ENCODE results near the gene DHX40. TPM values are rescaled to one million over a fixed set of nuclear protein-coding genes. Genes with fewer than 3 reads are reported as not detected.

Gene DHX40
- total RNA-seq, 1 donor from 2014 or later, result 4.8 TPM

GRCh38 chr17:59525668-59526067 lies 39.7 kb upstream of the DHX40 start:
- TF ChIP-seq CTCF (IDR thresholded peaks at IDR 0.05), result no peak
- no peaks in the 10 kb centered on the region for H3K36me3 ChIP-seq
- DNase-seq (ENCODE audit: low spot score in 2 of 2), result no peak
- no peaks in the 10 kb centered on the region for H3K9me3 ChIP-seq
- H3K4me1 ChIP-seq, result peaks cover 0 to 4% of the 10 kb centered on the region in 2 donors
- no peak overlapping the region for H3K27ac ChIP-seq
- no peak overlapping the region for H3K4me3 ChIP-seq
- no peaks in the 10 kb centered on the region for H3K27me3 ChIP-seq
- intact Hi-C loops (cut with DNase I), result no loop called here

GRCh38 chr17:59526451-59526850 lies 39.0 kb upstream of the DHX40 start:
- no peak for DNase-seq (ENCODE audit: low spot score in 2 of 2)
- TF ChIP-seq CTCF (IDR thresholded peaks at IDR 0.05), result no peak
- no peaks in the 10 kb centered on the region for H3K36me3 ChIP-seq
- H3K4me3 ChIP-seq, result no peak overlapping the region
- no peaks in the 10 kb centered on the region for H3K27me3 ChIP-seq
- H3K27ac ChIP-seq, result no peak overlapping the region
- no peaks in the 10 kb centered on the region for H3K4me1 ChIP-seq
- no peaks in the 10 kb centered on the region for H3K9me3 ChIP-seq
- intact Hi-C loops (cut with DNase I), result no loop called here

- Histone ChIP-seq H3K27me3 (no peaks in the 10 kb centered on the region), H3K9me3 (no peaks in the 10 kb centered on the region), H3K27ac (no peak overlapping the region), H3K36me3 (no peaks in the 10 kb centered on the region), H3K4me1 (no peaks in the 10 kb centered on the region), H3K4me3 (no peak overlapping the region)
- TF ChIP-seq CTCF (IDR thresholded peaks at IDR 0.05), result no peak
- intact Hi-C loops (cut with DNase I), result no loop called here
- no peak for DNase-seq (ENCODE audit: low spot score in 2 of 2)
Measured at GRCh38 chr17:59527325-59527917, 38.0 kb upstream of the DHX40 start.

- no peak overlapping the region for H3K27ac ChIP-seq
- no peaks in the 10 kb centered on the region for H3K36me3 ChIP-seq
- no peaks in the 10 kb centered on the region for H3K27me3 ChIP-seq
- no peak for TF ChIP-seq CTCF (IDR thresholded peaks at IDR 0.05)
- no peak overlapping the region for H3K4me3 ChIP-seq
- intact Hi-C loops (cut with DNase I), result no loop called here
- no peaks in the 10 kb centered on the region for H3K9me3 ChIP-seq
- no peak for DNase-seq (ENCODE audit: low spot score in 2 of 2)
- H3K4me1 ChIP-seq, result no peaks in the 10 kb centered on the region
Measured at GRCh38 chr17:59527931-59528330, 37.5 kb upstream of the DHX40 start.

GRCh38 chr17:59530531-59530930 lies 34.9 kb upstream of the DHX40 start:
- intact Hi-C loops (cut with DNase I), result no loop called here
- no peaks in the 10 kb centered on the region for H3K4me1 ChIP-seq
- DNase-seq (ENCODE audit: low spot score in 2 of 2), result no peak
- no peak for TF ChIP-seq CTCF (IDR thresholded peaks at IDR 0.05)
- no peaks in the 10 kb centered on the region for H3K9me3 ChIP-seq
- H3K4me3 ChIP-seq, result no peak overlapping the region
- no peaks in the 10 kb centered on the region for H3K36me3 ChIP-seq
- H3K27ac ChIP-seq, result no peak overlapping the region
- H3K27me3 ChIP-seq, result no peaks in the 10 kb centered on the region

DNA sequence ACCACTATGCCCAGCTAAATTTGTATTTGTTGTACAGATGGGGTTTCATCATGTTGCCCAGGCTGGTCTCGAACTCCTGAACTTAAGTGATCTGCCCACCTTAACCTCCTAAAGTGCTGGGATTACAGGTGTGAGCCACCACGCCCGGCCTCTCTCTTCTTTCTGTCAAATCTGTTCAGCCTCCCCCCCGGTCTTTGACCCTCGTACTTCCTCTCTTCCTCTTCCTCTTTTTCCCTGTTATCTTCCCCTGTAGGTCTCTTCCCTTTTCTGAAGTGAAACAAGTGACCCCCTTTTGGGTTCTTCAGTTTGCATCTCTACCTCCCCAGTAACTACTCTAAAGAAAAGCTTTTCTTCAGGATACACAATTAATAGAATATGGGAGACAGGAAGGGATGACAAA lies 31.7 kb upstream of the DHX40 start:
- H3K27ac ChIP-seq, result no peak overlapping the region
- H3K4me1 ChIP-seq, result no peaks in the 10 kb centered on the region
- no peak for DNase-seq (ENCODE audit: low spot score in 2 of 2)
- intact Hi-C loops (cut with DNase I), result no loop called here
- TF ChIP-seq CTCF (IDR thresholded peaks at IDR 0.05), result no peak
- H3K36me3 ChIP-seq, result no peaks in the 10 kb centered on the region
- no peak overlapping the region for H3K4me3 ChIP-seq
- H3K9me3 ChIP-seq, result no peaks in the 10 kb centered on the region
- no peaks in the 10 kb centered on the region for H3K27me3 ChIP-seq

Data from ascending aorta (tissue), 2 donors.